GM13977 (cell line): ENCODE data around the gene YTHDF1.

Experiments
- DNase-seq: peaks from one replicate; pipeline ENCODE4 v3.0.0; 2012; ENCODE audit warnings: low spot score
- in situ Hi-C: fragments of 300-500 bp; cut with MboI; formaldehyde crosslinking; loops from one replicate; pipeline ENCODE4 v1.12.0; 2022; ENCODE audit warnings: low sequenced_read_pairs, low pct_unique_long_range_greater_than_20kb, mixed read lengths, inconsistent platforms; ENCODE audit not compliant: unreplicated experiment
- TF ChIP-seq, protein P1 (sequence below): IDR thresholded peaks from 2 replicates; pipeline ENCODE4 v1.5.1; 2012; ENCODE audit warnings: mild to moderate bottlenecking, control low read depth; ENCODE audit not compliant: insufficient read depth; ENCODE audit errors: extremely low read depth, missing control alignments

YTHDF1 gene

DNA sequence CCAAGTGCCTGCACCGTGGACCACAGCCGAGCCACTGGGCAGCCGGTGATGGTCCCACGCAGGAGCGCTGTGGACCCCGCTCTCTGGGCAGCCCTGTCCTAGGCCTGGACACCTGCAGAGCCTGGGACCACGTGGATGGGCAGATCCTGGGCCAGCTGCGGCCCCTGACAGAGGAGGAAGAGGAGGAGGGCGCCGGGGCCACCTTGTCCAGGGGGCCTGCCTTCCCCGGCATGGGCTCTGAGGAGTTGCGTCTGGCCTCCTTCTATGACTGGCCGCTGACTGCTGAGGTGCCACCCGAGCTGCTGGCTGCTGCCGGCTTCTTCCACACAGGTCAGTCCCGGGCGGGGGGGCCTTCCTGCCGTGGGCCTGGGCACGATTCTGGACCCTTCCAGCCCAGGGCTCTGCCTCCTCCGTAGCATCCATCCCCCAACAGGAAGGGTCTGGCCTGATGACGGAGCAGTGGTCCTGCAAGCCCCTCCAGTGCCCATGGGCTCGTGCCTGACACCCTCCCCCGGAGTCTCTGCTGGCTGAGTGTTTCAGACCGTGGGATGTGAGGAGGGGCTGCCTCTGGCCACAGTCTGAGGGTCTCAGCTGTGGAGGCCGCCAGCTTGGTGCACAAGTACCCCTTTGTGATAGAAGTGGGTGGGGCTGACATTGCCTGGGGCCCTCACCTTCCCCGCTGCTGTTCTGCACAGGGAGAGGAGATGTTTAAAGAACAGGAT lies 20.3 kb upstream of the YTHDF1 start:
- no peak for DNase-seq
- TF ChIP-seq, protein P1, sequence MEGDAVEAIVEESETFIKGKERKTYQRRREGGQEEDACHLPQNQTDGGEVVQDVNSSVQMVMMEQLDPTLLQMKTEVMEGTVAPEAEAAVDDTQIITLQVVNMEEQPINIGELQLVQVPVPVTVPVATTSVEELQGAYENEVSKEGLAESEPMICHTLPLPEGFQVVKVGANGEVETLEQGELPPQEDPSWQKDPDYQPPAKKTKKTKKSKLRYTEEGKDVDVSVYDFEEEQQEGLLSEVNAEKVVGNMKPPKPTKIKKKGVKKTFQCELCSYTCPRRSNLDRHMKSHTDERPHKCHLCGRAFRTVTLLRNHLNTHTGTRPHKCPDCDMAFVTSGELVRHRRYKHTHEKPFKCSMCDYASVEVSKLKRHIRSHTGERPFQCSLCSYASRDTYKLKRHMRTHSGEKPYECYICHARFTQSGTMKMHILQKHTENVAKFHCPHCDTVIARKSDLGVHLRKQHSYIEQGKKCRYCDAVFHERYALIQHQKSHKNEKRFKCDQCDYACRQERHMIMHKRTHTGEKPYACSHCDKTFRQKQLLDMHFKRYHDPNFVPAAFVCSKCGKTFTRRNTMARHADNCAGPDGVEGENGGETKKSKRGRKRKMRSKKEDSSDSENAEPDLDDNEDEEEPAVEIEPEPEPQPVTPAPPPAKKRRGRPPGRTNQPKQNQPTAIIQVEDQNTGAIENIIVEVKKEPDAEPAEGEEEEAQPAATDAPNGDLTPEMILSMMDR, result no peak
- in situ Hi-C loops, result loop anchor here (25.0 kb wide), 1 partner anchor 101 kb away; no protein-coding TSS in a partner anchor

DNA sequence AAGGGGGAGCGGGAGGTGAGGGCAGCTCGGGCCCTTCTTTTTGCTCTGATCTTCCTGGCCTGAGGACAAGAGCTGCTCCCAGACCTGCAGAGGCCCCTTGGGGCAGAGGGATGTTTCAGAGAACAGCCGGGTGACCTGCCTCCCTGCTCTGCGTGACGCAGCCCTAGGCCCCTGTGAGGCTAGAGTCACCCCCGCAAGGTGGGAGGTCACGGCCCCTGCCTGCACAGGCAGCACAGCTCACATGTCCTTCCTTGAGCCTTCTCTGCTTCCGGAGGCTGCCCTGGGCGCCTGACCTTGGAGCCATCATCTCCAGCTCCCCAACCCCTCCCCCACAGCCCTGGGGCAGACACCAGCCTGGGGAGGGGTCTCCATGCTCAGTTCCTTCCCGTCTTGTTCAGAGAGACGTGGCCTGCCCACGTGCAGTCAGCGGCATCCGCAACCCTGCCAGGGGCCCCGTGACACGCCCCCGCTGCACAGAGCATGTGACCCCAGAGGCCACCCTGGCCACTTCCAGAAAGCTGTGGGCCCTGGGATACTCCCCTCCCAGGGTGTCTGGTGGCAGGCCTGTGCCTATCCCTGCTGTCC lies 19.6 kb upstream of the YTHDF1 start, which contains the start of gene BIRC7:
Gene BIRC7, plus strand, starts transcription at position 507 of the 585 bp plus-strand sequence. CDS start 192 bp downstream, outside the sequence.
- in situ Hi-C loops, result loop anchor here (25.0 kb wide), 1 partner anchor 102 kb away; no protein-coding TSS in a partner anchor
- DNase-seq, result no peak
- TF ChIP-seq, protein P1, result no peak

- in situ Hi-C loops, result loop anchor here (25.0 kb wide), 1 partner anchor 102 kb away; no protein-coding TSS in a partner anchor
- TF ChIP-seq, protein P1, result peak; percentile 35
- no peak for DNase-seq
These were observed 18.9 kb upstream of the YTHDF1 start for GRCh38 chr20:63234693-63235398.

DNA sequence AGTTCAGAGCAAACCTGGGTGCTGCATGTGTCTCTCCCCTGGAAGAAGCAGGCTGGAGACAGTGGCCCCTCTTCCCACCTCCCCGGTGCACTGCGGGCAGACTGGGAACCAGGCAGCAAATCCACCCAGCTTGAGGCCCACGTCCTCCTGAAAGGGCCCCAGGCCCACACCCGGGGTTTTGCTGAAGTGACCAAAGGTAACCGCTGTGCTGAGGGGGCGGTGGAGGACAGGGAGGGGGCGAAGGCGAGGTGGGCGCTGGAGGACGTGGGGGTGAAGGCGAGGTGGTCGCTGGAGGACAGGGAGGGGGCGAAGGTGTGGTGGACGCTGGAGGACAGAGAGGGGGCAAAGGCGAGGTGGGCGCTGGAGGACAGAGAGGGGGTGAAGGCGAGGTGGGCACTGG lies 18.0 kb upstream of the YTHDF1 start:
- in situ Hi-C loops, result loop anchor here (25.0 kb wide), 1 partner anchor 103 kb away; no protein-coding TSS in a partner anchor
- TF ChIP-seq, protein P1, result no peak
- no peak for DNase-seq

DNA sequence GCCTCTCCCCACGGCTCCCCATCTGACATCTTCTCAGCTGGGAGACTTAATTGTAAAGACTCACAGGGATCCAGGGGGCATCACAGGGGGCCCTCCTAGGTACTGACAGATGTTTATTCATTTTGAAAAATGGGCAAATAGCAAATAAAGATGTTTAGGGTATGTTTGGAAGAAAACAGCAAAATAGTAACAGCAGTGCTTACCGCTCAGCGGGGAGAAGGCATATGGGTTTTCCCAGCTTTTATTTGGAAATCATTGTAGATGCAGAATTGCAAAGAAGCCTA lies 17.1 kb upstream of the YTHDF1 start:
- in situ Hi-C loops, result loop anchor here (25.0 kb wide), 1 partner anchor 104 kb away; no protein-coding TSS in a partner anchor
- no peak for DNase-seq
- TF ChIP-seq, protein P1, result no peak

DNA sequence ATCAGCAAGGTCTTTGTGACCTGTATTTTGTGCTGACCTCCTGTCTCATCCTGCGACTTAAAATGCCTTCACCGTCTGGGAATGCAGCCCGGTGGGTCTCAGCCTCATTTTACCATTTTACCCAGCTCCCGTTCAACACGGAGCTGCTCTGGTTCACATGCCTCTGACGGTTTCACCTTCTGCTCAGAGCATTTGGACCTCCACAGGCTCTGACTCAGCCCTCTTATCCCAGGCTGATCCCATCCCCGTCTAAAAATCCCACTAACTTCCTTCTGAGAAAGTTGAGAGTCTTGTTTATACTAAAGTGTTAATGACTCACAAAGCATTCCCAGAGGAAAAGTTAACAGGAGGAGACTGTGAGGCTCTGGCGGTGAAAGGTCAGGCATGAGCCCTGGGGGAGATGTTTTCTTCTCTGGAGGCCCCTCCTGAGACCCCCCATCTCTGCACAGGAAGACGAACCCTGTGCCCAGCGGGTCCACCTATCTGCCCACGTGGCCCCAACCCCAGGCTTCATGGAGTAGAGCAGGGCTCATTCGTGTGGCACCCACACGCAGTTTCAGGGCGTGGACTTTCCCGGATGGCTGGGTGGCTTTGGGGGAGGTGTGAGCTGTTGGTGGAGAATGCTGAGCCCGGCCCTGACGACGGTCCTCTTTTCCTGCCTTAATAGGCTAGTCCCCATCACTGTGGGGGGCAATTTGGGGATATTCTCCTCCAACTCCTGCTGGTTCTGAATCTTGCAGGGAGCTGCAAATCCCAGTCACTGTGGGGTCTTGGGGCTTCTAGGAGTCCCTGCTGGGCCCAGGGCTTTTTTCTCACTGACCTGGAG lies 16.5 kb upstream of the YTHDF1 start:
- in situ Hi-C loops, result loop anchor here (25.0 kb wide), 1 partner anchor 105 kb away; no protein-coding TSS in a partner anchor
- DNase-seq, result no peak
- TF ChIP-seq, protein P1, result no peak
